GM19372 (cell line): ENCODE results near the gene EXOSC7.

Source experiments
- ATAC-seq: cut with Tn5 transposase; IDR thresholded peaks from one replicate; pipeline ENCODE4 v1.9.1; 2021; ENCODE audit warnings: mild to moderate bottlenecking, low read depth, moderate library complexity; ENCODE audit not compliant: unreplicated experiment

Gene EXOSC7

DNA sequence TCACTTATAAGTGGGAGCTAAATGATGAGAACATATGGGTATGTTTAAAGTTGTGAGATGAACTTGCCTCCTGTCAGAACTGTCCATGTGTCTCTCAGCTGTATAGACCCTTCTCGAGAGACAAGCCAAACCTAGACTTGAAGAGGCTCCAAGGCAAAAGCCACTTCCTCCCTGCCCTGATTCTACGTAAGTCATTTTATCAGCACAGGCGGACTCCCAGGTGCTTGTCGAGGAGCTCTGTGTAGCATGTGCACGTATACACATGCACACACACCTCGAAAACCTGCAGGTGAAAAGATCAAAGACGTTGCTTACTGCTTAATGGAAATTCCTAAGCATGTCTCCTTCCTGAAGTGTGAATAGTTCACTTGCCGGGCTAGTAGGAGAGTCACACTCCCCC is 44.5 kb downstream of the EXOSC7 start:
- no peak for ATAC-seq

- ATAC-seq = no peak
These were observed 45.7 kb downstream of the EXOSC7 start for GRCh38 chr3:45021524-45022297.

- ATAC-seq = no peak
These were observed 47.6 kb downstream of the EXOSC7 start for GRCh38 chr3:45023675-45024074.

- ATAC-seq = no peak
These were observed 48.7 kb downstream of the EXOSC7 start for GRCh38 chr3:45024542-45025255.

DNA sequence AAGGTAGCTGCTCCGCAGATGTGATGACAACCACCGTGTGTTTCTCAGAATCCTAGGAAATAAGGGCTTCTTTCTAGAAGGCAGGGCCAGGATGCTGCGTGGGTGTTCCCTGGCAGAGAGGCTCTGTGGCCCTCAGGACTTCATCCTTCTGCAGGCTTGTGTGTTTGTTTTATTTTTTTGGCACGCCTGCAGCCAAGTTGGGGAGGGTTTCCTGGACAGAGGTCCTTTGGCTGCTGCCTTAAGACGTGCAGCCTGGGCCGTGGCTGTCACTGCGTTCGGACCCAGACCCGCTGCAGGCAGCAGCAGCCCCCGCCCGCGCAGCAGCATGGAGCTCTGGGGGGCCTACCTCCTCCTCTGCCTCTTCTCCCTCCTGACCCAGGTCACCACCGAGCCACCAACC is 50.0 kb downstream of the EXOSC7 start, which contains the start of gene CLEC3B:
CLEC3B (plus strand) TSS at position 266 of the 400 bp plus-strand sequence; CDS start at position 326, 60 bp downstream.
- no peak for ATAC-seq

- no peak for ATAC-seq
These were observed 50.9 kb downstream of the EXOSC7 start for GRCh38 chr3:45026957-45027356.

DNA sequence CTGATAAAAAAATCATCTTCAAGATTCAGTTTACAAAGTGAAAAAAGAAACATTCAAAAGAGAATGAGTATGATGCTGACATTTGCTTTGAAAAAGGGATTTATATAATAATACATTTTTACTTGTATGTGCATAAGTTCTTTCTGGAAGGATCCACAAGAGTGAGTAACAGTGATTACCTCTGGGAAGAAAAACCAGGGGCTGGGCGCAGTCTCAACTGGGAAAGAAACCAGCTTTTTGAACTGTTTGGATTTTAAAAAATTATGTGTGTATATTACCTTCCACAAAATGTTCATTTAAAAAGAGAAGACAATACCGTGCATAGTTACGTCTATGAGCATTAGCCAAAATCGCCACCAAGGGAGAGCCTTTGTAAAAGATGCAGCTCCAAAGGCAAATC is 51.4 kb downstream of the EXOSC7 start:
- ATAC-seq = no peak

DNA sequence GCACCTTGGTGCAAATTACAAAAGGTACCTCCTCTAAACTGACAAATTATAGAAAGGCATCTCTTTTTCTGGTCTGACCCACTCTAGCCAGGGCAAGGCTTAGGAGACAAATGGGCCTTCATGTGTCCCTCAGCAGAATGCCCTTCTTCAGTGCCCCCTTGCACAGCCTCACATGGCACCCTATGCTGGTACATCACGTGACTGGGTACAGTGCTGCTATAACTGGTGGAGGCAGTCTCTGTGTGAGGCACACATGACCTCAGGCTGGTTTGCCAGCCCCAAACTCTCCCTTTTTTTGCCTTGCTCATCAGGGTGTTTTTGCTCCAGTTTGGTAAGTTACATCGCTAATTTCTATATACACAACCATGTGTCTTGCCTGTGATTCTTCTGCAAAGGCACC is 53.2 kb downstream of the EXOSC7 start:
- ATAC-seq = no peak

DNA sequence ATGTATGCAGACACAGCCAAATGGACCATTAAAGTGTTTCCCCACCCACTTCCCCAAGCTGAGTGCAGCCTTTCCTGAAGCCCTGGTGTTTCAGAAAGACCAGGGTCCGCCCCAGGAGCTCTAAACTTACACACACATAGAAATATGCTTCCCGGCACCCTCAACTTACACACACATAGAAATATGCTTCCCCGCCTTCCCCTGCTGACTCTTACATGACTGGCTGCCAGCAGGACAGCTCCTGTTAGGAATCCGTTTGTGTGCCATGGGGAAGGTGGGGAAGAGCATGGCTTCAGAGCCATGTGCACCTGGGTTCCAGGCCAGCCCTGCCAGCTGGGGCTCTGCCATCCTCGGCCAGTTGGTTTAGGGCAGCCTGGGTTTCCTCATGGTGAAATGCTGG is 53.6 kb downstream of the EXOSC7 start:
- ATAC-seq = no peak

- ATAC-seq = no peak
These were observed 55.5 kb downstream of the EXOSC7 start for GRCh38 chr3:45031531-45031930.

DNA sequence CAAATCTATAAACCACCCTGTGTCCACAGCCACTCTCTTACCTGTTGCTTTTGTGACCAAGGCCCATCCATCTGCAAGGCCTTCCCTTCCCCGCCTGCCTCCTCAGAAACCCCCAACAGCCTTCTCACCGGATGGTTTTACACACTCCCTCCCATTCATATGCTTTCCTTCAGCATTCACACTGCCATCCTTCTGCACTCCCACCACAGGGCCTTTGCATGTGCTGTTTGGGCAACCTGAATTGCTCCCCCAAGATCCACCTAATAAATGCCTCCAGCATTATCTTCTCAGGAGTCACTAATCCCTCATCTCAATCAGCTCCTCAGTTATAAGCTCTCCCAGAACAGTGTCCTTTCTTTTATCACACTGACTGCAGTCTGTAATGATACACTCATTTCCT is 56.1 kb downstream of the EXOSC7 start:
- no peak for ATAC-seq

DNA sequence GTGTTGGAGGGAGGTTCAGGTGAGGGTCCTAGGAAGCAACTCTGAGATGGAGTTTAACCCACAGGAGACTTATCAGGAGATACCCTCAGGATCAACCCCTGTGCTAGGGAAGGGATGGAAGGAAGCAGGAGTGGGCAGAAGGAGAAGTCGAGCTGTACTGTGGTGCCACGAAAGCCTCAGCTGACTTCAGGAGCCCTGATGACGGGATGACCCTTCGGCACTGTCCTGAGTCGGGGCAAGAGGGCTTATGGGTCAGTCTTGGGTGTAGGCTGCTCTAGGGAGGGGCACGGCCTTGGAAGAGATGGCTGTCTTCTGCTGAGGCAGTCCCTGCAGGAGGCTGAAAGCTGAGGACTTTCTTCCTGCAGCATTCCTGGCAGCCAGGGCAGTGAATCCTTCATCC is 57.7 kb downstream of the EXOSC7 start:
- ATAC-seq = no peak

DNA sequence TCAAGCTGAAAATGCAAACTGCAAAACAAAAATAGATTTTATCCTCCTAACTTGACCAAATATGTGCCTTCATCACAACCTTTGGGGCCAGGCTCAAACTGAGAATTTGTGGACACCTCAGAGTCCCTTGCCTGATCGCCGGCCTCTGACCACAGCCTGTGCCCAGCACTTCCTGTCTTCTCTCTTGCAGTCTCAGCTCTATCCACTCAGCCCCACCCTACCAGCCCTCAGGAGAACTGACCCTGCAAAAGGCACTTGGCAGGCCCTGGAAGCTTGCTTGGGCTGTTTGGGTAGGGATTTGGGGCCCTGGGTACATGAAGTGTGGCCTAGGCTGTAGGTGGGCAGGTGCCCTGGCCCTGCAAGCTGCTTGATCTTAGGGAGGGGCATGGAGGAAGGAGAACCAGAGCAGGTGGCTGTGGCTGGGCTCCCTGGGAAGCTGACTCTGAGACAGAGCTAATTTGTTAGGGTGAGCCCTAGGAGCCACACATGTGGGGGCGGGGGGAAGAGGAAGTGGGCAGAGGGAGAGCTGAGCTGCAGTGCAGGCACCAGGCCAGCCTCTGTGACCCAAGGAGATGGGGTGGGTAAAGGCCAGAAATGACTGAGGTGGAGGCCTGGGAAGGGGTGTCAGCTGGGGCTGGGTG is 58.7 kb downstream of the EXOSC7 start:
- no peak for ATAC-seq

DNA sequence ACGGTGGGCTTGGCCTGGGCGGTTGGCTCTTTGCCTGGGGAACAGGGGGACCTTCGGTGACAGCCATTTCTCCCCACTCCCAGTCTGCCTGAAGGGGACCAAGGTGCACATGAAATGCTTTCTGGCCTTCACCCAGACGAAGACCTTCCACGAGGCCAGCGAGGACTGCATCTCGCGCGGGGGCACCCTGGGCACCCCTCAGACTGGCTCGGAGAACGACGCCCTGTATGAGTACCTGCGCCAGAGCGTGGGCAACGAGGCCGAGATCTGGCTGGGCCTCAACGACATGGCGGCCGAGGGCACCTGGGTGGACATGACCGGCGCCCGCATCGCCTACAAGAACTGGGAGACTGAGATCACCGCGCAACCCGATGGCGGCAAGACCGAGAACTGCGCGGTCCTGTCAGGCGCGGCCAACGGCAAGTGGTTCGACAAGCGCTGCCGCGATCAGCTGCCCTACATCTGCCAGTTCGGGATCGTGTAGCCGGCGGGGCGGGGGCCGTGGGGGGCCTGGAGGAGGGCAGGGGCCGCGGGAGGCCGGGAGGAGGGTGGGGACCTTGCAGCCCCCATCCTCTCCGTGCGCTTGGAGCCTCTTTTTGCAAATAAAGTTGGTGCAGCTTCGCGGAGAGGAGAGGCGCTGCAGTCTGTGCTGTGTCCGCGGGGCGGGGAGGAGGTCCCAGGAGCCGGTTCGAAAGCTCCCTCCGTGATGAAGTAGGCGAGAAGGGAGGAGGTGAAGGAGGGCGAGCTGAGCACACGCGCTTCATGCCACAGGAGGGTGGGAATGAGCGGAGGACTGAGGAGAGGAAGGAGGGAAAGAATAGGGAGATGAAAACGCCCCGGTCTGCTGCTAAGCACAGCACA is 59.6 kb downstream of the EXOSC7 start:
- ATAC-seq = no peak

- ATAC-seq = peak; percentile 73
These were observed 61.8 kb downstream of the EXOSC7 start for GRCh38 chr3:45037720-45038455.

GRCh38 chr3:45041666-45042065 is 65.6 kb downstream of the EXOSC7 start:
- ATAC-seq = no peak

DNA sequence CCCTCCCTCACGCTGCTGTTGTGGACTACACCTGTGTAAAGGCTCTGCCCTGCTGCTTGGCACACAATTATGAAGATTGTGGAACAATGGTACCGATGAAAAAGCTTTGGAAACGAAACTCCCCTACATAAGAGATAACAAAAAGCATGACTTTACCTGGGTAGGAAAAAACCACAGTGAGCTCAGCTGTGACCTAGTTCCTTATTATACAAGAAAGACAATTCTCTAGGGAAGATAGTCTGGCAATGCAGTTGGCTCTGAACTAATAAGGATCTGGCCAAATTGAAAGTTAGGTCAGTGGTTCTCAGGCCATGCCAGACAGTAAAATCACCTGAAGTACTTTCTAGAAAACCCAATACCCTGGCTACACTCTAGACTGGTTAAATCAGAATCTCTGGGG is 66.1 kb downstream of the EXOSC7 start:
- no peak for ATAC-seq

- no peak for ATAC-seq
These were observed 67.8 kb downstream of the EXOSC7 start for GRCh38 chr3:45043728-45044299.

DNA sequence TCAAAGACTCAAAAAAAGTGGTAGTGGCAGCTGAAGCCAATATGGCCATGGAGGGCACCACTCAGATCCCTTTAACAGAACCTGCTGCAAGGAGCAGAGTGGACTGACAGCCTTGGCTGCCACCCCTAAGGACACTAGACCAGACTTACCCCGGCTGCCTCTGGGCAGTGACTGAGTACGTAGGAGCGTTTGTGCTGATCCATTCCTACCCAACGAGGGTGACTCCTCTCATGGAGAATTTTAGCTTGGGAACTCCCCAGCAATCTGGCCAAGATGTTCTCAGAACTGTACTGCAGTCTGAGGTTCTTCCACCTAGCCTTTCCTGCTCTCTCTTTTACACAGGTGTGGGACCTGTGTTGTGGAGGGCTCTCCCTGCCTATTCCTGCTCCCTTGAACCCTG is 72.2 kb downstream of the EXOSC7 start:
- no peak for ATAC-seq

DNA sequence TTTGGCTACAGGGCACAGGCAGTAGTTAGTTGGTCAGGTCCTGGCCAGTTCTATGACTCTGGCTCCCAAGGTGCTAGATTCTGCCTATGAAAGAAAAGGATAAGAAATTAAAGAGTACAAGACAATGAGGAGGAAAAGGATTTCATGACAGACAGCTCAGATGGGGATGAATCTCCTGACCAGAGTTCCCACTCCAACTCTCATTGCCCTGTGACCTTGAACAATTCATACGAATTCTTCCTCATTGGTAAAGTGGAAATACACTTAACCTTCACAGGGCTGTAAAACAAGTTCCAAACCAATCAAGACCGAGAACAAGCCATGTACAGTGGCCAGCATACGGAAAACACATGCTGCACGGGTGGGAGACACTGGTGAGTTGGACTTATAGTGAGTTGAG is 73.8 kb downstream of the EXOSC7 start:
- no peak for ATAC-seq
